Left renal cortex interstitium (tissue), 4 donors: ENCODE results near the gene FUT9. TPM values are rescaled to one million over a fixed set of nuclear protein-coding genes. Genes with fewer than 3 reads are reported as not detected.
A peak's percentile ranks its signal among the peaks of the same experiment; 100 is the strongest.

ENCODE experiments used
- DNase-seq, 4 donors: peaks; one replicate each; pipeline ENCODE4 v3.0.0-alpha.2; 2013; ENCODE audit warnings: low read depth in 4 of 4, low spot score in 2 of 4, missing footprints in 1 of 4
- polyA plus RNA-seq, 4 donors: library from polyadenylated mRNA; unstranded; fragments of 120-200 nt; gene quantifications; one replicate each; pipeline ENCODE4 v1.2.1, GENCODE V29; 2013; ENCODE audit not compliant: insufficient read length in 4 of 4

FUT9 gene
- polyA plus RNA-seq, result 1 to 10 TPM; 2.1 to 6.8 (median 4.2) TPM

DNA sequence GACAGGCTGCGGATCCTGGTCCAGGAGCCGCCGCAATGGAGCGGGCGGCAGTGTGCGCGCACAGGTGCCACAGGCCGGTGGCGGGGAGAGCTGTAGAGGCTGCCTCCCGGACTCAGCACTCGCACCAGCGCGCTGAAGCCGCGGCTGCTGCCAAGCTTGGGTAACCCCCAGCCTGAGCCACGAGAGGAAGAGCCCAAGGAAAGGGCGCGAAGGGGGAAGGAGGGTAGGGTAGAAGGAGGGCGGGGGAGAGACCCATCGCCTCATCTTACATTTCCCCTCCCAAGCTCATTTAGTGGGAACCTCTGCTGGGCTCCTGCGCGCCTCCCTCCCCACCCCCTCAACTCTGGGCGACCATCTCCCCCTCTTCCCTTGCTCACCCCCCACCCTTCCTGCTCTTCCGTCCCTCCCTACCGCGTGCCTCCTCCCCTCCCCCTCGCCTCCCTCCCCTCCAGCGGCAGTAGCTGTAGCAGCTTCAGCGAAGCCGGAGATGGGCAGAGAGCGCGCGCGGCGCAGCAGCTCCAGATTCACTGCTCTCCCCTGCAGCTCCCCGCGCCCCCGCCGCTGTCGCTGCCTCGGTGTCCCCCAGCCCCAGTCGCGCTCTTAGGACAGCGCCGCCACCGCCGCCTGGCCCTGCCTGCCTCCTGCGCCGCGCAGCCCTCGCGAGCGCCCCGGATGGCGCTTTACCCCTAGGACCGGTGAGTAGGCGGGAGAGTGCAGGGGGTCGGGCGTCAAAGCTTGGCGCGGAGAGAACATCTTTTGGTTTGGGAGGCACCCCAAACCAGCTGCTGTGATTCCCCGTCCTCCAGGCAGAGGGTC lies at the start of gene FUT9:
FUT9 (plus strand) TSS at position 457 of the 816 bp plus-strand sequence. CDS start 187,182 bp downstream, outside the sequence.
- peak in 3 of 4 donors; percentile 40 to 47 (median 41) for DNase-seq

DNA sequence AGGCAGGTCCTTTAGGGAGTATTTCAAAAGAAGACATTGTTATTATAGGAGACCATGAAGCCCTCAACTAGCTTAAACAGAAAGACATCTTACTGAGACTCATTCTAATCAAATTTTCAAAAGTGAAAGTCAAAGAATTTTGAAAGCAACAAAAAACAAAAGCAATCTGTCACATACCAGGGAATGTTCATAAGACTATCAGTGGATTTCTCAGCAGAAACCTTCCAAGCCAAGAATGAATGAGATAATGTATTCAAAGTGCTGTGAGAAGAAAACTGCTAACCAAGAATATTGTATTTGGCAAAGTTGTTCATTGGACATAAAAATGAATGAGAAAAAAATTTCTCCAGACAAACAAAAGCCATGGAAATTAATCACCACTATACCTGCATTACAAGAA lies 48.2 kb upstream of the FUT9 start:
- no peak for DNase-seq

DNA sequence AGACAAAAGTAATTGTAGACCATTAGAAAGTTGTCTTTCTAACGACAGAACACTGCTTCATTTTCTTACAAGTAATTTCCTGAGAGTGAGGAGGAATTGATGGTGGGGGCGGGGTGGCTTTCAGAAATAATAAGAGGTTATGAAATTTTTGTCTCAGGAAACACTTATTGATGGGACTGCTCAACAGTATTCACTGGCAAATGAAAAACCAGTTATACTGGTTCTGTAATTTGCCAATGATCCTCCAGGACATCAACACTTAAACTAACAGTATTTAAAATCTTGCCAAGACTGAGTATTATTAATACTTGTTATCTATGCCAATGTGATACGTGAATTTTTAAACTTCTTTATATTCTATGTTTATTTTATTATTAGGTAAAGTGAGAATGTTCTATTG lies 41.8 kb upstream of the FUT9 start:
- DNase-seq, result no peak

DNA sequence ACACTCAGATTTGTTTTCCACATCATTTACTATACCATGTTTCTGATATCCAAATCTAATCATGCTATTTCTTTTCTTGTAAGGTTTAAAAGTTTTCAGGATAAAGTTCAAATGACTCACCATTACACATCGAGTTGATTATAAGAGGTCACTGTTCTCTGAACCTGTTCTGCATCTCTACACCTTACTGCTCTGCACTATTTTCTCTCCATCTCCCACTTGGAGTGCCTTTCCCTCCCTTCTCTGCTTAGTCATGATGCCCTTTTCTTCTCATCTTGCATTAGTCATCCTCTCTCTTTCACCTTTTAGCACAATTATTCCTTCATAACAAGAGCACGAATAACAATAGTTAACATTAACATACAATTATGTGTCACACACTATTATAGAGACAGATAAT lies 37.5 kb upstream of the FUT9 start:
- DNase-seq, result no peak

DNA sequence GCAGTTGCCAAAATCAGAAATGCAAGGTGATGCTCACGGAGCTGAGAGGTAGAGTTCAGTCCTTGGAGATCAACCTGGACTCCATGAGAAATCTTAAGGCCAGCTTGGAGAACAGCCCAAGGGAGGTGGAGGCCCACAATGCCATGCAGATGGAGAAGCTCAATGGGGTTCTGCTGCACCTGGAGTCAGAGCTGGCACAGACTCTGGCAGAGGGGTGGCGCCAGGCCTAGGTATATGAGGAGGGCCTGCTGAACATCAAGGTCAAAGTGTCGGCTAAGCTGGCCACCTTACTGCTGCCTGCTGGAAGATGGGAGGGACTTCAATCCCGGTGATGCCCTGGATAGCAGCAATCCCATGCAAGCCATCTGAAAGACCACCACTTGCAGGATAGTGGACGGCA lies 23.9 kb upstream of the FUT9 start:
- no peak for DNase-seq

DNA sequence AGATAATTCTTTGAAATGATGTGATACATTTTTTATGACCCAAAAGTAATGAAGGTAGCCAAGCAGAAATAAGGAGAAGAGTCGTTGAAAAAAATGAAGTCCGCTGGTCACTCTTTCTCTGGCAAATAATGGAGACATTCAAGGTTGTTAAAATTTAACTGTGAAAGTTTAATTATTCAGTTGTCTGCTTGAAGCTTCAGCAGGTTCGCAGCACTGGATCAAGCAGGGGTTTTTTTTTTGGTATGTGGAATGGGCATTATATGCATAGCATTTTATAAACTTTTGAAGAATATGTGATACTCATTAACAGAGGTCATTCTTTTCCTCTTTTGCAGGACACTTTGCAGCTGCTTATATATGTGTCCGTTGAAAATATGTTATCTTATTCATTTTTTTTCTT lies 21.6 kb upstream of the FUT9 start:
- DNase-seq, result no peak

DNA sequence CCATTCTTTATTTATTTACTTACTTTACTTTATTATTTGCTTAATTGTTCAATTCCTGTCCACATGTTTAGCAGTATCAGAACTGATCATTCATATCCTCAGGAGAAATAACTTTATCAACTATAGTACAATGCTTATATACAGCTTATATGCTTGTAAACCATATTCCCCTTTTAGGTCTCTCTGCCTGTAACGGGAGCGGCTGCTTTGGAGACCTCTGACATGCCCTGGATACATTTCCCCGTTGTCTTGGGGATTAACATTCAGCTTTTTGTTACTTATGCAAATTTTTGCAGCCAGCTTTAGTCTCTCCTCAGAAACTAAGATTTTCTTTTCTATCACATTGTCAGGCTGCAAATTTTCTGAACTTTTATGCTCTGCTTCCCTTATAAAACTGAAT lies 17.6 kb upstream of the FUT9 start:
- DNase-seq, result no peak

DNA sequence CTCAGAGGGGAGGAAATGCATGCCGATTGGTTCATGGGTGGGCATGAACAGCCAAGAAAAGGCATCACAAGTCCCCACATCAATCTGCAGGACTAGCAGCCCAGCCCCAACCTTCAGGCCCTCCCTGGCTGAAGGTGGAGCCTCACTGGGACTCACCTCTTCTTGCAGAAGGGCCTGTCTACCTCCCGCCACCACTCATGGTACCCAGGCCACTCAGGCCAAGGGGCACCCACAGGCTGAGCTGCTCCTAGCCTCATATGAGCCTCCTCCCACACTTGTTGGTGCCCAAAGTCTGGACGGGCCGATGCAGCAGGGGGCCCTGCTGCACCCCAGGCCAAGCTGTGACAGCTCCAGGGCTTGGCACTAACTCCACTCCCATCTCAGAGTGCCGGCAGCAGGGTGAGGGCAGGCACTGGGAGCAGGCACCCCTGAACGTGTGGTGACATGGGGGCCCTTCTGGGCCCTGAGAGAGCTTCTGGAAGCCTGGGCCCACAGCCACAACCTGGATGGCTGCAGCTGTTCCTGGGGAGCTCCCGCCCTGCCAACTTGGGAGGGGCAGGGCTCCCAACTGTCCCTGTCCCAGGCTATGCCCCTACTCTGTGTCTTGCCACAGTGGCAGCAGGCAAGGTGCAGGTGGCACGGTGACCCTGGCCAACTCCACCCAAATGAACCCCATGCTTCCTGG lies 13.7 kb upstream of the FUT9 start:
- no peak for DNase-seq

DNA sequence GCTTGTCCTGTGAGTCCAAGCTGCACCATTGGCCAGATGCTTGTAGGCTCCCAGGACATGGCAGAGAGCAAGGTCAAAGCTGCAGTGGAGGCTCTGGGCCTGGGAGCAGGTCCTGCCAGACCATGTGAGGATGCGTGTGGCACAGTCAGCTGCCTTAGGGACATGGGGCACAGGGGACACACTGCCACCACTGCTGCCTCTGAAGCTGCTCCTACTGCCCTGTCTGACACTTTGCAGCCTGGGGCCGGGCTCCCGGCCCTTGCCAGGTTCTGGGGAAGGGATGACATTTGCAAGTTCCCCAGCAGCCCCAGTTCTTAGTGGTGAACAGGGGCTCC lies 13.2 kb upstream of the FUT9 start:
- no peak for DNase-seq

DNA sequence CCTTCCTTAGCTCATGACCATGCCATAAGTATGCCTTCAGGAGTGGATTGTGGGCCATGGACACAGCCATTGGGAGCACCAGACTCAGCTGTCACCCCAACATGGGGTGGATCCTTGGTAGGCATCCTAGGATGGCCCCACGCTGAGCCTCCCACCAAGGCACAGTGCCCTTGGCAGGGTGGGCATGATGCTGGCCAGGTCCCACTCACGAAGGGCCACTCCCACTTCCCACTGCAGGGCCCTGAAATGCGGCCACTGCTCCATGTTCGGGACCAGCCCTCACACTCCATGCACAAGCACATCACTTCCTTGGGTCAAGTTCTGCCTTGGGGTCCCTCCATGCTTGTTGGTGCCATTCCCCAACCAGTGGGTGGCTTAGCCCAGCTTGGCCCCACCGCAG lies 12.9 kb upstream of the FUT9 start:
- DNase-seq, result no peak

DNA sequence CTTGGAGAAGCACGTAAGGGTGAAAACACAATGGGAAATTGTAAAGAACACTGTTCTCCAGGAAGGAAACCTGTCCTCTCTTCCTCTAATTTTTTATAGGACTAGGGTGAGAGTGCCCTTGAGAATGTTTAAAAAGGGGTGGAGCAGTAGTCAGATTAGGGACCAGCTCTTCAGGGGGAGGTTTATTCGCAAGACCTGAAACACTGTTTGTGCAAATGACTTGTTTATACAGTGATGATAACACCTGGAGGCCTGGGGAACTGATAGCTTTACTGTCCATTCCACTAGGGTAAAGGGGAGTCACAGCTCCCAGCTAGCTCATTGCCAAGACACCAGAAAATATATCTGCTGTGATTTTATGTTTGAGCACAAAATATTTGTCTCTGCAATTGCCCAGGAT lies 8.1 kb upstream of the FUT9 start:
- no peak for DNase-seq

DNA sequence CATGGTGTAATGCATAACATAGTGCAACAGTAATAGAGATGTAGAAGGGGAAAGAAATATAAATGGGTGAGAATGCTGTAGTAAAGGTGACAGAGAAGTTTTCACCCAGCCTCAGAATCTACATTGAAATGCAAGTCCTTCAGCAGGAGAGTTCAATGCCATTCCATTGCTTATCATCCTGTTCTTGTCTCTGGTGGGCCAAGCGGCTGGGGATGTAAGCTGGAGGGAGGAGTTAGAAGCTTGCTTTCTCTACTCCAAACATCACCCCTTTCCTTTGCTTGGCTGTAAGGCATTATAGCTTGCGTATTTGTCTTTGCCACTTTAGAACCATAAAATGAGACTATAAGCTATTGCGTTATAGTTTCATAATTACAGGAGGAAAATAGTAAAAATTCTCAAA lies 2.2 kb upstream of the FUT9 start:
- no peak for DNase-seq

DNA sequence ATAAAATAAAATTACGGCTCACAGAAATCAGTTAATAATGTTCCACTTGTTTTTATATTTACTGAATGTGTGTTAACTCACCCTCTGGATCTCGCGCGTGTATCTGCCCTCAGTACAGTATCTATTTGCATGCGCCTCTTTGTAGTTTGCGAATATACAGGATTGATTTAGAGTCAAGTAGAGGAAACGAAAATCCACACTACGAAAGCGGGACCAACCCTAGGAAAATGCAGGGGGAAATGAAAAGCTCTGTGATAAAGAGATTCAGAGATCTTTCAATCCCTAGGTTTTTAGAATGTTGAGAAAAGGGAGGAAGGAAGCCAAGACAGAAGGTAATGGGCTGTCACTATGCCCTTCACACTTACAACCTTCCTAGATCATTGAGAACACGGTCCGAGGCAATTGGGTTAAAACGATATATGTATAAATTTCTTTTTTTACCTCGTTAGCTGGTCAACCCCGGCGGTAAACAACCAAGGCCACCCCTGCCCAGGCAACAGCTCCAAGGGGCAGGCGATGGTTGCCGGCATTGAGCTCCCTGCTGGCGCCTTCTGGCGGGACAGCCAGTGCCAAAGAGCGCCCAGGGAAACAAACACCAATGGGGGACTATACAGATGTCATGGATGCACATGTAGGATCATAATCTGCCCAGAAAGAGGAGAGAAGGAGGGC lies 792 bp upstream of the FUT9 start:
- DNase-seq, result peak in 1 of 4 donors; percentile 36

DNA sequence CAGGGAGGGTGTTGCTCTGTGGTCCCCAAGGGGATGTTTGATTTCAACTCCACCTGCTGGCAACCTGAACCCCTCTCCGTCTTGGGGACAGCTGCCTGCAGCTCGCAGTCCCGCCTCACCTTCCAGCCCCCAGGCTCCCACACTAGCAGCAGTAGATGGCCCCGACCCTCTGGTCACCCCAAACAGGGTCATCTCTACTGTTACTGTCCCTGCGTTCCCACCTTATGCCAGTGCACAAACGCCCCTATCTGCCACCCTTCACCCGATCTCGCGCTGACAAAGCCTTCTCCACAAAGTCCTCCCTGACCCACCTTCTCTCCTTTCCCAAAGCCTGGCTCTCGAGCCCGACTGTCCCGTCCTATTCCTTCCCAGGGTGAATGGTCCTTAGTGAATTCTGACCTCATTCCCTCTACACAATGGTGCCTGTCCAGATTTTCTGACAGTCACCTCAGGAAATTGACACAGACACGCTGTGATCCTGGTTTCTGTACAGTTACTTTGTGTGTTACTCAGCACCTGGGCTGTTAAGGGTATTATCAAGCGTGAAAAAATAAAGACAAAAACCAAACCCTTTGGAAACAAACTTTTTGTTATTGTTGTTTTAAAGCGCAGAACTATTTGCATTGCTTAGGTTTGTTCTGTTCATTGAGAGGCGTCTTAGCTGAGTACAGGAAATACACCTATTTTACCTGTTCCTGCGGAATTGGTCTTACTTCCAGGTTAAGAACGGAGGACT lies 728 bp downstream of the FUT9 start:
- DNase-seq, result peak in 1 of 4 donors; percentile 15

DNA sequence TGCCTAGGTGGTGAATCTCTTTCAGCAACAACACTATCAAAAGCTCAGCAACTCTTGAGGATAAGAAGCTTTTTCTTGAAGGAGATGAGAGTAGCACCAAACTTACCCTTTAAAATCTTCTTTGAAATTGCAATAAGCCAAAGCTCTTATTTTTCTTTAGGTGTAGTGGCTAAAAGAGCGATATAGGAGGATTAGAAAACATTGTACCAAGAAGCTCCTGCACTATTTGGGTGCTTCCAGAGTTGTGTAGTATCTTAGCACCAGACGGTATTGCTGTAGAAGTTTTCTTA lies 1.2 kb downstream of the FUT9 start:
- DNase-seq, result no peak

DNA sequence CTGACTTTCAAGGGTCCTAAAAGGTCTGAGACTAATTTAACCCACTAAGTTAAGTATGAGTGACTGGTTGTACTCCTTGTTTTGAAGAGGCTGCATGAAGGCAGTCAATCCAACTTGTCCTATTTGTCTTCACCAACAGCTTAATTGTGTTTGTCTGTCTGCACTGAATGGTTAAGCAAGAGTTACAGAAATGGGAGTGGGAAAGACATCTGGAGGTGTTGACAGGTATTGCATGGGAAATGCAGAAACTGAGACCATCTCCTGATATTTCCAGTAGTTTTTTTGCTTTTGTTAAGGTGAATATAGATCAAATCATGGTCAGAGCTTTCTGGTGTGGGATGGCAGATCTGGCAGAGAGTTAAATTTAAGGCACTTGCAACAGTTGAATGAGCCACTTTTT lies 6.5 kb downstream of the FUT9 start:
- no peak for DNase-seq

DNA sequence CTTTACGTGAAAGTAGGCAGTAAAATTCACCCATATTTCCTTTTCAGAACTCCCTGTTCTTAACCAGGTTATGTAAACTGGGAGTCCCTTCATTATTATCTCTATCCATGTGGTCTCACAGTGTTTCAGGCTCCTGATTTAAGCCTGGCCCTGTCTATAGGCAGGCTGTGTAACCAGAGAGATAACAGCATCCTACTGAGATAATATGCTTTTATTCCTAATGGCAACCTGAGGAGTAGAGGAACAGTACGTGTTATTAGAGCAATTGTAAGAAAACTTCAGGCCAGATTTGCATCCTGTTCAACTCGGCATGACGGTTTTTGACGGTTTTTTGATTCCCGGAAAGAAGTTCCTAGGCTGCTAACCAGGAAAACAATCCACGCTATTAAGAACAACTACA lies 16.9 kb downstream of the FUT9 start:
- DNase-seq, result no peak

DNA sequence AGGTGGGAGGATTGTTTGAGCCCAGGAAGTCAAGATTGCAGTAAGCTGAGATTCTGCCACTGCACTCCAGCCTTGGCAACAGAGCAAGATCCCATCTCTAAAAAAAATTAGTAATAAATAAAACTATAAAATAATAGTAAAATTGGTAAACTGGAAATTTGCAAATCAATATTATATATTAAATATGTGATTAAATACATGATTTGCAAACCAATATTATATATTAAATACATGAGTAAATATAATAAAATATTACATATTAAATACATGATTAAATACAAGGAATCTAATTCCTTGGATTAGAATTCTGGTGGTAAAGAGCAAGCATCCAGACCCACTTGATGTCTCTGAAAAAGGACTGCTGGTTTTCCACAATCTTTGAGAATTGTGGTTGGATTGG lies 35.8 kb downstream of the FUT9 start:
- DNase-seq, result no peak

DNA sequence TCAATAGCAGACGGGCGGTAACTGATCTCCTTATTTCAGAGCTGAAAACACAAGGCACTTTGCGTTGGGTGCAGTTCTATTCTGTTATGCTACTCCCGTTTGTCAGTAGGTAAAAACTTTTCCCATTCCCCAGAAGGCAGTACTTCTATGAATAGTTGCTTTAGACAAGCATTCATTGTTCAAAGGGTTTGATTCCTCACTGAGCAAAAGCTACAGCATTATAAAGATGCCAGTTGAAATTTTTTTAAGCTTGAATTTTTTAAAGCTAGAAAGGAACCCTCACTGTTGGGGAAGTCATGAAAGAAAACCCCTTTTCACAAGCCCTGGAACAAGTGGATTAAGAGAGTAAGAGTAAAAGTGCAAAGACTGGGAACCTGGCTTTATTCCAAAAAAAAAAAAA lies 42.3 kb downstream of the FUT9 start:
- DNase-seq, result no peak

DNA sequence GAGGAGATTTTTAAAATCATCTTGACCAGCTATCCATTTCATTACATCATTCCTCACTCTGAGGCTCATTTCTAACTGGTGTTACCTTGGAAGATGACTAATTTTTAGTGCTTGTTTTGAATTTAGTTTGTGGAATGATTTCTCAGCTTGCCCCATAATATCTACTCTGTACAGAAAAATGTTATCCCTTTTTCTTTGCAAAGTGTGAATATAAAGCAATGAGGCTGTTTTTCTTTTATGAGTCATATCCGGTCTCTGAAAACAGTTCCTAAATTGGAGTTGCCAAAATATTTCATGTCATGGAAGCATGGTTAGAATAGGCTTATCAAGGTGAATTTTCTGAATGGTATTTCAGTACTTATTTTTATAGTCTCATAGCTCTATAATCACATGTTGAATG lies 43.8 kb downstream of the FUT9 start:
- DNase-seq, result no peak

DNA sequence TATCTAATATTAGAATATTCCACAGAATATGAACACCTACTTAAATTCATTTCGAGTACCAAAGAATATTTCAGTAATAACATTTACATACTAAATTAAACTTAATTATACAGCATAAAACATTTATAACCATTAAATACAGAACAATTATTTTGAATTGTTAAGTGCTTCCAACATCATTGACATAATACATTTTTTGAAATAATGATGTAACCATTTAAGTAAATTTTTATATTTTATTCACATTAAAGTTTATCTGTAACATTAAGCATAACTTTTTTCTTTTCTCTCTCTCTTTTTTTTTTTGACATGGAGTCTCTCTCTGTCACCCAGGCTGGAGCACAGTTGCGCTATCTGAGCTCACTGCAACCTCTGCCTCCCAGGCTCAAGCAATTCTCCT lies 44.5 kb downstream of the FUT9 start:
- no peak for DNase-seq
